GM10847 (cell line): Measurements from ENCODE around the gene GRM1.

Experiments used
- POLR2A ChIP-seq: IDR thresholded peaks from 2 replicates; pipeline ENCODE4 v1.6.1; 2011; ENCODE audit not compliant: insufficient read length; ENCODE audit errors: extremely low read depth

GRM1 gene

DNA sequence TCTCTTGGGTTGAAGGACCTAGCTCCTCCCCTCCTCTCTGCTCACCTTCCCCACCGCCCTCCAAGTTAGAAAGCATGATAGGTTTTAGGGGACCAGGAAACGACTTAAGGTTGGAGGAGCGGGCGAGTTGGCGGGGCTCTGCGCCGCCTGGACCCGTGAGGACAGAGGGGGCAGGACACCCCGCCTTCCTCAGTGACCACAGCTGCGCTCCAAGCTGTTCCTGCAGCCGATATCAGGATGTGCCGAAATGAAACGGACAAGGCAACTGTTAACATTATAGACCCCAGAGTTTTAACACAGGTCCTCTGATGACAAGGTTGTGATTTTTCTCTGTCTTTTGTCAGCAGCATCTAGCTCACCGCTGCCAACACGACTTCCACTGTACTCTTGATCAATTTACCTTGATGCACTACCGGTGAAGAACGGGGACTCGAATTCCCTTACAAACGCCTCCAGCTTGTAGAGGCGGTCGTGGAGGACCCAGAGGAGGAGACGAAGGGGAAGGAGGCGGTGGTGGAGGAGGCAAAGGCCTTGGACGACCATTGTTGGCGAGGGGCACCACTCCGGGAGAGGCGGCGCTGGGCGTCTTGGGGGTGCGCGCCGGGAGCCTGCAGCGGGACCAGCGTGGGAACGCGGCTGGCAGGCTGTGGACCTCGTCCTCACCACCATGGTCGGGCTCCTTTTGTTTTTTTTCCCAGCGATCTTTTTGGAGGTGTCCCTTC is at the start of gene GRM1:
Gene GRM1 (plus strand): TSS at position 212 of the 722 bp plus-strand sequence. CDS start 456 bp downstream, at position 668.
- no peak for TF ChIP-seq POLR2A

DNA sequence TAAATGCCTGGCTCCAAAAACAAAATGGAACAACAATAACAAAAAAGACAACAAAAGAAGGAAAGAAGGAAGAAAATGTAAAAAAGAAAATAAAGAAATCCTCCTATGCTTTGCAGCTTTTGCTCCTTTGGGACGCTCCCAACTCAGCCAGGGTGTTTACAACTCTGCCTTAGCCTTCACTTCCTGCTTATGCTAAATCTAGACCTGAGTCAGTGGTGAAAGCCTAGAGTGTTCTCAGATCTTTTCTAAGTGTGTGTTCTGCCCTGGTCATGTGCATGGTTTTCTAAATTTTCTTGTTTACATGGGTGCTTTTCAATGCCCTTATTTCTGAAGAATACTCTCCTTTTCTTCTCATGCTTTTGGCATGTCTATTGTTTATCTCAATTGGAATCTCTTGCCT is 19.5 kb upstream of the GRM1 start:
- TF ChIP-seq POLR2A = no peak

DNA sequence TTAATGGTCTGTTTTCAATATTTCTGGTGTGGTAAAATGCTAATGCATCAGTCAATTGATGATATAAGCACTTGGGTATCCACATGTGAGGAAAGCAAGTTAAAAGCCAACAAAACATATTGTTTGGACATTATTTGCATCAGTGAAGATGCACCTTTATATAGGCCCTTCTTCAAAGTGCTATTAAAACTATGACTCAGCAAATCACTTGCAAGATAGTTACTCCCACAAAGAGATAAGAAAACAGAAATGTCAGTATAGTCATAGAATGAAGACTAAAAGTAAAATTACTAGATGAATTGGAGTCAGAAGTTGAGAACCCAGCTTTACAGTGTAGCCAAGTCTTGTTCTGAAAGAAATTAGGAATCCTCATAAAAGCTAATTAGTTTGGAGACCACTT is 14.6 kb upstream of the GRM1 start:
- TF ChIP-seq POLR2A = no peak

DNA sequence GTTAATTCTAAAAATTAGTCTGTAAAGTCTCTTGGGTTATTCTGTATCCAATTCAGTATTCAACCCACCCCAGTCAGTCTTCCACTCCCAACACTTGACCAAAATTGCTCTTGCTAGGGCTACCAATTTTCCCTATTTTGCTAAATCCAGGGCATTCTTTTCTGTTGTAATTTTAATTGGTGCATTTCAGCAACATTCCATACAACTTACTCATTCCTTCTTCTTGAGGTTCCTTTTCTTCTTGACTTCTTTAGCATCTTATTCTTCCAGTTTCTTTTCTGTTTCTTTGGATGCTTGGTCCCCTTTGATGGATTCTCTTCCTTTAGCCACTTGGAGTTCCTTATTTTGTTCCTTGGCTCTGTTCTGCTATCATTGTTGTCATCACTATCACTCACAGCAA is 11.2 kb upstream of the GRM1 start:
- no peak for TF ChIP-seq POLR2A

DNA sequence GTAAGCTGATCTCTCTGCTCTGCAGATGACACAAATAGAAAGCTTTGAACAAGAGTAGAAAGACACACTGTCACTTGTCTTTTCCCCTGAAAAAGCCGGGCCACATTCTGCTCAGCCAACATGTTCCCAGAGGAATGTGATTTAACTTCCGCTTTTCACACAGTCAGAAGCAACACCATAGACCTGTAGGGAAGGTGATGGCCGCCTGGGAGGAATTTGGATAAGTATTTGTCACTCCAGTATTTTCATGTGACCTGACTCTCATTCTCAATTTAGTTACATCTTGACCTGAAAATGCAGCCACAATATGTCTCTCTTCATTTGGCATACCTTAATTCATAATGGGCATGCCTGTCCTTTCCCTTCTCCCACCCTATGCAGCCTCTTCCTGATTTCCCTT is 2.0 kb upstream of the GRM1 start:
- TF ChIP-seq POLR2A = no peak

DNA sequence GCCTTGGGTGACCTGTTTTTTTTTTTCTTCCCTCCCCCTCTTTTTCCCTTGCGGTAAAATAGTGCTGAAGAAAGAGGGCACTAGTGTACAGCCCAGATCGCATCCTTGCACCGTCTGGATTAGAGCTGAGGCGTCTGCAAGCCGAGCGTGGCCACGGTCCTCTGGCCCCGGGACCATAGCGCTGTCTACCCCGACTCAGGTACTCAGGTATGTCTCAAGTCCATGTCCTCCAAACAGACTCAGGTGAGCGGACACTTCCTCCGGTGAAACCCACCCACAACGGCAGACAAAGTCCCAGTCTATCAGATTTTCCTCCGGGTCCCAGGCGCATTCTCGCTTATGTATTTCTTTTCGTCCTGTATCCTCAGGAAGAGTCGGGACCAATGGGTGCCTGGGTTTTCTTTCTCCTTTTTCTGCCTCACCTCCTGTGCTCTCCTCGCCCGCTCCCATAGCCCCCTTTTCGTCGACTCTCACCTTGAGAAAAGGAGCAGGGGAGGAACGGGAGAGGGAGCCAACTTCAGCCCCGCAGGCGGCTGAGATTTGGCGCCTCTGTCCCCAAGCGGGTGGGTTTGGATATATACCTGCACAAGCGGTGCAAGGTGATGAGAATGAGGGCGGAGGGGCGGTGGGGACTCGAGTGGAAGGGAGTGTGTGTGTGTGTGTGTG is 1.1 kb upstream of the GRM1 start:
- TF ChIP-seq POLR2A = no peak

DNA sequence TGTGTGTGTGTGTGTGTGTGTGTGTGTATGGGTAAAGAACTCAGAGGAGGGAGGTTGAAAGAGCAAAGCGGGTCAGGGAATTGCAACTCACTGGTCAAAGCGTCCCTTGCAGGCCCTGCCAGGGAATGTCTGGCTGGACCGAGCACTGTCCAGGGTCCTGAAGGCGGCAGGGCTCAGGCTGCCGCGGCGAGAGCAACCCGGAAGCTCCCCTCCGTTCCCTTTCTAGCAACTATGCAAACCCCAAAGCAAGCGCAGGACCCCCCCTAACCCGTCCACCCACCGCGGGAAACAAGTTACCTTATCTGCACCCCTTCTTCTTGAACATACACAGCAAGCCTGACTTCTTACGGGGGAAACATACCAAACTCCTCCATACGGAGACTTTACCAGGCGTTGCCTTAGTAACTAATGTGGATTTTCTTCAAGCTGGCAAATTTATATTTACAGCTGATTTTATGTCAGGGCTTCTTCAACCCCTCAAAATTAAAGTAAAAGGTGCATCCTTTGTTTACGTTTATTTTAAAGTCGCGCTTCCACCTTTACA is 538 bp upstream of the GRM1 start:
- TF ChIP-seq POLR2A = no peak

DNA sequence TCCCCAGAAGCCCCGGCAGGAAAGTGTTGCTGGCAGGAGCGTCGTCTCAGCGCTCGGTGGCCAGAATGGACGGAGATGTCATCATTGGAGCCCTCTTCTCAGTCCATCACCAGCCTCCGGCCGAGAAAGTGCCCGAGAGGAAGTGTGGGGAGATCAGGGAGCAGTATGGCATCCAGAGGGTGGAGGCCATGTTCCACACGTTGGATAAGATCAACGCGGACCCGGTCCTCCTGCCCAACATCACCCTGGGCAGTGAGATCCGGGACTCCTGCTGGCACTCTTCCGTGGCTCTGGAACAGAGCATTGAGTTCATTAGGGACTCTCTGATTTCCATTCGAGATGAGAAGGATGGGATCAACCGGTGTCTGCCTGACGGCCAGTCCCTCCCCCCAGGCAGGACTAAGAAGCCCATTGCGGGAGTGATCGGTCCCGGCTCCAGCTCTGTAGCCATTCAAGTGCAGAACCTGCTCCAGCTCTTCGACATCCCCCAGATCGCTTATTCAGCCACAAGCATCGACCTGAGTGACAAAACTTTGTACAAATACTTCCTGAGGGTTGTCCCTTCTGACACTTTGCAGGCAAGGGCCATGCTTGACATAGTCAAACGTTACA is 817 bp downstream of the GRM1 start:
- TF ChIP-seq POLR2A = no peak

DNA sequence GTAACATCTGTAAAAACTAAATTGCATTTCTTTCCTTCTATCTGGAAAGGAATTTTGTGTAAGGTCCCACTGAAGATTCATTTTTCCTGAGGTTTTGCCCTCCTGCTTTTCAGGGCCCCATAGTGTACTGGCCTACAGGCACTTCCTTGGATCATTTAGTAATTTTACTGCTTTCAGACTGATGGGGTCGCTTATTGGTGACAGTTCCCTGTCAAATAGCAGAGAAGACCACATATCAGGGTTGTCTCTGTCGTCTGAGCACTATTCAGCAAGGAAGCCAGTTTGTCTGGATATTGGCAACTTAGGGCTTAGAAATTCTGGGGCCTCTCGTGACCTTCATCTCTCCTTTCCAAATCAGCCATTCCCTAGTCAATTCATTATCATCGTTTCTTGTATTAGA is 3.5 kb downstream of the GRM1 start:
- no peak for TF ChIP-seq POLR2A

DNA sequence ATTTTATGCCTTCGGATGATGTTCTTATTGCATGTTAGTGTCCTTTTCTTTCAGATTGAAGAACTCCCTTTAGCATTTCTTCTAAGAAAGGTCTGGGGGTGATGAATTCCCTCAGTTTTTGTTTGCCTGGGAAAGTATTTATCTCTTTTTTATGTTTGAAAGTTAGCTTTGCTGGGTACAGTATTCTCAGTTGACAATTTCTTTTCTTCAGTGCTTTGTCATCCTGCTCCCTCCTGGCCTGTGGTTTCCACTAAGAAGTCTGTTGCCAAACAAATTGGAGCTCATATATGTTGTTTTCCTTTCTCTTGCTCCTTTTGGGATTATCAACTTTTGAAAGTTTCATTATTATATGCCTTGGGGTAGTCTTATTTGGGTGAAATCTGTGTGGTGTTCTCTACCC is 11.5 kb downstream of the GRM1 start:
- TF ChIP-seq POLR2A = no peak

DNA sequence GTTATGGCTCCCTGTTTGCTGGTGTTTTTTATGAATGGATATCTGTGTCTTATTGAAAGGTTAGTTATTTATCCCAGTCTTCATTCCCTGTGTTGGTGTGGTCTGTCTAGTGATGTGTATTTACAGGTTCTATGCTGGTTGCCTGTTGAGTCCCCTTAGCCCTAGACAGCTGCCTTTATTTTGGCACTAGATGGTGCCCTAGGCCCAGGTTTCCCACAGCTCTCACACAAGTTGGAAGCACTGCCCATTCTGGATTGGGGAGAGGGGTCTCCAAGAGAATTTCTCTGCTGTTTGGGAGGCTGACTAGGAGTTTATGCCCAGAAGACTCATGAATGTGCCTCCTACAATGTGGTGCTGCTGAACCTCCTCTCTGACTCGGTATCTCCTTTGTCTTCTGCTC is 12.4 kb downstream of the GRM1 start:
- no peak for TF ChIP-seq POLR2A

DNA sequence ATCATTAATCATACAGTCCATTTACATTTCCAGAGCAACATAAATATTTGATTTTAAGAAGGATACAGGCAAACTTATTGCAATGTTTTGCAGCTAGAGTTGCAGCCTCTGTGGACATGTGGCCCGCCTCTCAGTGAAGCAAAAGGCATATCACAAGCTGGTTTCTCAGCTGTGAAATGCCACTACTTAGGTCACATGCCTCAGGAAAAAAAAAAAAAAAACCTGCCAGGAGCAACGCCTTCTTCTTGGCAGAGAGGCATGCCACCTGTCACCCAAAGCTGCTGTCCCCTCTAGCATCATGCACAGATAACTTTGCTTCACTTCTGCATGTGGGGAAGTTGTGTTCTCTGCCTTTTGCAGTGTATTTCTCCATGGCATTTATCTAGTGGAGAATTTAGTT is 18.5 kb downstream of the GRM1 start:
- TF ChIP-seq POLR2A = no peak

DNA sequence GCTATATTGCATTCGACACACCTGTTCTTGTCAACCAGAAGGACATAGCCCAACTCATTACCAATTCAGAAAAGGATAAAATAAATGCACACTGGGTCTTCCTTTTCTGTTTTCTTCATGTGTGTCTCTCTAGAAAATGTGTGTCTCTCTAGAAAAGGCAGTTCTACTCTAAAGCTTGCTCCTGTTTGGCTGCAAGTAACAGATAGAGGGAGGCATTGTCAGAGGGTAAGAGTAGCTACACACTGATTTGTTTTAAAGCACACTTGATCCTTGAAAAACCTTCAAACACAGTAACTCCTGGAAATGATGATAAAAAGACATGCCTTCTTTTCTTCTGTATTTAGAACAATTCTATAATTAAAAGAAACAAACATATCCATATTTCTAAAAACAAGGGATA is 21.3 kb downstream of the GRM1 start:
- no peak for TF ChIP-seq POLR2A

DNA sequence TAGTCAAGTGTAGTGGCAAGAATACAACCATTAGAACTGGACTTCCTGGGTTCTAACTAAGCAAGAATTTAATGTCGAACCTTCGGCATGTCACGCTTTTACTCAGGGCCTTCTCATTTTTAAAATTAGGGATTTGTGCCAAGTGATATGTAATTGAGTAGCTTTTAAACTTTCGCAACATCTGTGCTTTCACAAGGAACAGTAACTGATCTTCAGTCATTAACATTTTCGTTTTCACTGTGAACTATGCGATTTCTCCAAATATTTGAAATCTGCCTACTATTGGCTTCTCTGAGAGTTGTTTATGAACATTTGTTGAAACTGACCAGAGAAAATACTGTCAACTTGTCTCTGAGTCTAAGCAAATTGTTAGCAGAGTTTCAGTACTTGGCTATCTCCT is 27.6 kb downstream of the GRM1 start:
- TF ChIP-seq POLR2A = no peak

DNA sequence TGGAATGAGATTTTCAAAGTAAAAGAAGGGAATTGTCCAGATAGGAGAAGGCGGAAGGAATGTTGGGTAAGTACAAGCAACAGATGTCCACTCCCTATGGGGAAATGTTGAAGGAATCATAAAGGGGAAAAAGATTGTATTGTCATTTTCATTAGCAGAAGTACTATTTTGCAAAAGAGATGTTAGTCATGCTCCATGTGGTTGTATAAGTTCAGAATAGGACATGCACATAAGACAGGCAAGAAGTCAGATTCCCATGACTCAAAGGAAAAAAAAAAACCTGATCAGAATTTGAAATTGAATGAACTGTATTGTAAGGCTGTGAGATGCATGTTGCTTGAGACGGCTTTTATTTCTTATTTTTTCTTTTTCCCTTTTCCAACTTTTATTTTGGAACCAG is 36.8 kb downstream of the GRM1 start:
- TF ChIP-seq POLR2A = no peak

DNA sequence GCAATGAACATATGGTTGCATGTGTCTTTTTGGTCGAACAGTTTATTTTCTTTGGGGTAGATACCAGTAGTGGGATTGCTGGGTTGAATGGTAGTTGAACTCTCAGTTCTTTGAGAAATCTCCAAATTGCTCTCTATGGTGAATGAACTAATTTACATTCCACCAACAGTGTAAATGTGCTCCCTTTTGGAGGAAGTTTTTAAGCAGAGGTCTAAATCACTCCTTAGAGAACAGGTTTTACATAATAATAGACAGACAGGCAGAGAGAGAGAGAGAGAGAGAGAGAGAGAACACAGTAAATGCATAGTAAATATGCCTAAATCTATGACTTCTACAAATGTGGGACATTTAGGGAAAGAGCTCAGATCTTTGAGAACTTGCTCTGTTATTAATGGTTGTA is 37.6 kb downstream of the GRM1 start:
- TF ChIP-seq POLR2A = no peak
